GM12865 (cell line): ENCODE measurements around the gene DERL2.

Experiments
- DNase-seq: peaks from one replicate; pipeline ENCODE4 v3.0.0; 2010; ENCODE audit warnings: low read depth
- H3K4me3 ChIP-seq: 2 replicates; pipeline ENCODE4 v1.5.1; 2011; ENCODE audit warnings: mild to moderate bottlenecking, low read depth, low read length, control low read depth
- TF ChIP-seq, protein P1 (sequence below): IDR thresholded peaks from 2 replicates; pipeline ENCODE4 v1.5.1; 2011; ENCODE audit warnings: low read length, control low read depth, low read depth, inconsistent platforms; ENCODE audit not compliant: insufficient read depth; ENCODE audit errors: missing control alignments

Gene DERL2

GRCh38 chr17:5486206-5487124 lies 487 bp upstream of the DERL2 start, which contains the start of gene MIS12:
TSS of gene MIS12 (plus strand) at chr17:5486566. CDS start at chr17:5488863, 2,297 bp downstream.
- peak within 1 kb of the TSS; percentile 99 for H3K4me3 ChIP-seq
- peak; percentile 99 for DNase-seq
- TF ChIP-seq, protein P1, sequence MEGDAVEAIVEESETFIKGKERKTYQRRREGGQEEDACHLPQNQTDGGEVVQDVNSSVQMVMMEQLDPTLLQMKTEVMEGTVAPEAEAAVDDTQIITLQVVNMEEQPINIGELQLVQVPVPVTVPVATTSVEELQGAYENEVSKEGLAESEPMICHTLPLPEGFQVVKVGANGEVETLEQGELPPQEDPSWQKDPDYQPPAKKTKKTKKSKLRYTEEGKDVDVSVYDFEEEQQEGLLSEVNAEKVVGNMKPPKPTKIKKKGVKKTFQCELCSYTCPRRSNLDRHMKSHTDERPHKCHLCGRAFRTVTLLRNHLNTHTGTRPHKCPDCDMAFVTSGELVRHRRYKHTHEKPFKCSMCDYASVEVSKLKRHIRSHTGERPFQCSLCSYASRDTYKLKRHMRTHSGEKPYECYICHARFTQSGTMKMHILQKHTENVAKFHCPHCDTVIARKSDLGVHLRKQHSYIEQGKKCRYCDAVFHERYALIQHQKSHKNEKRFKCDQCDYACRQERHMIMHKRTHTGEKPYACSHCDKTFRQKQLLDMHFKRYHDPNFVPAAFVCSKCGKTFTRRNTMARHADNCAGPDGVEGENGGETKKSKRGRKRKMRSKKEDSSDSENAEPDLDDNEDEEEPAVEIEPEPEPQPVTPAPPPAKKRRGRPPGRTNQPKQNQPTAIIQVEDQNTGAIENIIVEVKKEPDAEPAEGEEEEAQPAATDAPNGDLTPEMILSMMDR = no peak

DNA sequence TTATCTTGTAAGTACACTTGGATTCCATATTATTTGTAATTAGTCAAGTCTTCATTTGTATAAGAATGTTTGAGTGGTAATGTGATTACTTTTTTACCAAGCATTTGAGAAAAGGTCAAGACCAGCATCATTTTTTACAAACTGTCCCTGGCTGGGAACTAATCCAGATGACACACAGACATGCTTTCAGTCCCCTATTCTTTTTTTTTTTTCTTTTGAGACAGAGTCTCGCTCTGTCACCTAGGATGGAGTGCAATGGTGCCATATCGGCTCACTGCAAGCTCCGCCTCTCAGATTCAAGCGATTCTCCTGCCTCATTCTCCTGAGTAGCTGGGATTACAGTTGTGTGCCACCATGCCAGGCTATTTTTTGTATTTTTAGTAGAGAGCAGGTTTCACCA lies 4.5 kb downstream of the DERL2 start:
- no peak overlapping the region for H3K4me3 ChIP-seq
- no peak for DNase-seq
- TF ChIP-seq, protein P1 = no peak

- TF ChIP-seq, protein P1 = no peak
- no peak overlapping the region for H3K4me3 ChIP-seq
- DNase-seq = no peak
These were observed 5.0 kb downstream of the DERL2 start for GRCh38 chr17:5480962-5481361.

GRCh38 chr17:5478992-5479391 lies 7.0 kb downstream of the DERL2 start:
- no peak for DNase-seq
- TF ChIP-seq, protein P1 = no peak
- H3K4me3 ChIP-seq = no peak overlapping the region

- TF ChIP-seq, protein P1 = no peak
- H3K4me3 ChIP-seq = no peak overlapping the region
These were observed 12.1 kb downstream of the DERL2 start for GRCh38 chr17:5473906-5474305.

GRCh38 chr17:5472511-5472910 lies 13.5 kb downstream of the DERL2 start:
- TF ChIP-seq, protein P1 = no peak
- H3K4me3 ChIP-seq = no peak overlapping the region
- no peak for DNase-seq

More at GRCh38 chr17:5473906-5474305, 12.1 kb downstream of the DERL2 start:
- DNase-seq = no peak

DNA sequence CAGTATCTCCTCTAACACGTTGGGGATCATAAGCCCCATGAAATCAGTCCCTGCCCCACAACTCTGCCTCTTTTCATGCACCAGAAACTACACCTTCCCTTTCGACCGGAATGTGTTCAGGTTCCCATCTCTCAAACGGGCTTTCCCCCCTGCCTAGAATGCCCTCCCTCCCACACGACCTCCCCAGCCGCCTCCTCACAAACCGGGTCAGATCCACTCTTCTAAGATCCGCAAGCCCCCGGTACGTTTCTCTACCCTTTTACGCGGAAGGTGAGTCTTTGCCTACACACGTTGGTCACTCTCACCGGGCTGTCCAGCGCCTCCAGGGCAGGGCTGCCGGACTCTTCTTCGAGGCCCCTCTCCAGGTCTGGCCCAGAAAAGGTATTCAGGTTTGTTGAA lies 17.9 kb downstream of the DERL2 start:
- DNase-seq = no peak
- H3K4me3 ChIP-seq = peak overlapping the region; percentile 99
- TF ChIP-seq, protein P1 = no peak
